ENCODE measurements around the gene SAPCD1.

GRCh38 chr6:31792761-31793171 lies 30.3 kb downstream of the SAPCD1 start:
- TF ChIP-seq, protein P1, sequence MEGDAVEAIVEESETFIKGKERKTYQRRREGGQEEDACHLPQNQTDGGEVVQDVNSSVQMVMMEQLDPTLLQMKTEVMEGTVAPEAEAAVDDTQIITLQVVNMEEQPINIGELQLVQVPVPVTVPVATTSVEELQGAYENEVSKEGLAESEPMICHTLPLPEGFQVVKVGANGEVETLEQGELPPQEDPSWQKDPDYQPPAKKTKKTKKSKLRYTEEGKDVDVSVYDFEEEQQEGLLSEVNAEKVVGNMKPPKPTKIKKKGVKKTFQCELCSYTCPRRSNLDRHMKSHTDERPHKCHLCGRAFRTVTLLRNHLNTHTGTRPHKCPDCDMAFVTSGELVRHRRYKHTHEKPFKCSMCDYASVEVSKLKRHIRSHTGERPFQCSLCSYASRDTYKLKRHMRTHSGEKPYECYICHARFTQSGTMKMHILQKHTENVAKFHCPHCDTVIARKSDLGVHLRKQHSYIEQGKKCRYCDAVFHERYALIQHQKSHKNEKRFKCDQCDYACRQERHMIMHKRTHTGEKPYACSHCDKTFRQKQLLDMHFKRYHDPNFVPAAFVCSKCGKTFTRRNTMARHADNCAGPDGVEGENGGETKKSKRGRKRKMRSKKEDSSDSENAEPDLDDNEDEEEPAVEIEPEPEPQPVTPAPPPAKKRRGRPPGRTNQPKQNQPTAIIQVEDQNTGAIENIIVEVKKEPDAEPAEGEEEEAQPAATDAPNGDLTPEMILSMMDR (IDR thresholded peaks at IDR 0.05): no peak
- no peak for TF ChIP-seq EZH2 (IDR thresholded peaks at IDR 0.05; ENCODE audit: borderline replicate concordance, insufficient read depth, low read depth, low read length, poor library complexity, severe bottlenecking)

All from B cell (primary cell).